Parathyroid adenoma (tissue), 2 donors: ENCODE results near the gene UBN1.
"Not testable (repeated sequence)": the region's sequence is repeated elsewhere in the genome, so short reads cannot be mapped to it uniquely, and the experiment has no call there.

ENCODE experiments used
- H2AFZ ChIP-seq: fragments of 300-600 bp; sonication (generic); one replicate; pipeline ENCODE4 v1.7.0; 2017; ENCODE audit warnings: antibody characterized with exemption, mild to moderate bottlenecking
- H3K27ac ChIP-seq: fragments of 300-600 bp; sonication (generic); one replicate; pipeline ENCODE4 v1.7.0; 2017
- H3K27me3 ChIP-seq: fragments of 300-600 bp; sonication (generic); one replicate; pipeline ENCODE4 v1.7.0; 2017; ENCODE audit warnings: low read length; ENCODE audit not compliant: control insufficient read depth, insufficient read depth
- H3K36me3 ChIP-seq: fragments of 300-600 bp; sonication (generic); one replicate; pipeline ENCODE4 v1.7.0; 2017; ENCODE audit warnings: low read length; ENCODE audit not compliant: control insufficient read depth, insufficient read depth
- H3K4me1 ChIP-seq: fragments of 300-600 bp; sonication (generic); one replicate; pipeline ENCODE4 v1.7.0; 2017; ENCODE audit warnings: control low read depth
- H3K4me2 ChIP-seq: fragments of 300-600 bp; sonication (generic); one replicate; pipeline ENCODE4 v1.7.0; 2017; ENCODE audit warnings: low read length
- H3K4me3 ChIP-seq: fragments of 300-600 bp; sonication (generic); one replicate; pipeline ENCODE4 v1.7.0; 2017; ENCODE audit warnings: low read depth, low read length
- H3K79me2 ChIP-seq: fragments of 300-600 bp; sonication (generic); one replicate; pipeline ENCODE4 v1.7.0; 2017; ENCODE audit warnings: control low read depth
- H3K9ac ChIP-seq: fragments of 300-600 bp; sonication (generic); one replicate; pipeline ENCODE4 v1.7.0; 2017; ENCODE audit warnings: mild to moderate bottlenecking
- H3K9me3 ChIP-seq: fragments of 300-600 bp; sonication (generic); one replicate; pipeline ENCODE4 v1.7.0; 2017; ENCODE audit warnings: low read length; ENCODE audit not compliant: control insufficient read depth
- CTCF ChIP-seq: fragments of 300-600 bp; sonication (generic); IDR thresholded peaks from one replicate; pipeline ENCODE4 v1.7.0; 2017; ENCODE audit warnings: antibody characterized with exemption, mild to moderate bottlenecking
- donor health status: primary hyperparathyroidism.

The UBN1 gene

GRCh38 chr16:4926928-4927327 lies 79.6 kb downstream of the UBN1 start:
- Histone ChIP-seq H2AFZ (no peak overlapping the region), H3K27me3 (no peaks in the 10 kb centered on the region), H3K9ac (no peak overlapping the region), H3K4me1 (peaks cover 11% of the 10 kb centered on the region), H3K36me3 (no peaks in the 10 kb centered on the region), H3K4me3 (no peak overlapping the region), H3K27ac (no peak overlapping the region), H3K9me3 (no peaks in the 10 kb centered on the region), H3K4me2 (no peak overlapping the region), H3K79me2 (no peaks in the 10 kb centered on the region)
- no peak for TF ChIP-seq CTCF

- Histone ChIP-seq H3K4me3 (no peak overlapping the region), H3K36me3 (no peaks in the 10 kb centered on the region), H3K9me3 (no peaks in the 10 kb centered on the region), H3K27me3 (no peaks in the 10 kb centered on the region), H2AFZ (no peak overlapping the region), H3K79me2 (no peaks in the 10 kb centered on the region), H3K27ac (no peak overlapping the region), H3K4me1 (peaks cover 11% of the 10 kb centered on the region), H3K4me2 (no peak overlapping the region), H3K9ac (no peak overlapping the region)
- TF ChIP-seq CTCF = no peak
Measured at GRCh38 chr16:4927661-4928060, 80.4 kb downstream of the UBN1 start.

DNA sequence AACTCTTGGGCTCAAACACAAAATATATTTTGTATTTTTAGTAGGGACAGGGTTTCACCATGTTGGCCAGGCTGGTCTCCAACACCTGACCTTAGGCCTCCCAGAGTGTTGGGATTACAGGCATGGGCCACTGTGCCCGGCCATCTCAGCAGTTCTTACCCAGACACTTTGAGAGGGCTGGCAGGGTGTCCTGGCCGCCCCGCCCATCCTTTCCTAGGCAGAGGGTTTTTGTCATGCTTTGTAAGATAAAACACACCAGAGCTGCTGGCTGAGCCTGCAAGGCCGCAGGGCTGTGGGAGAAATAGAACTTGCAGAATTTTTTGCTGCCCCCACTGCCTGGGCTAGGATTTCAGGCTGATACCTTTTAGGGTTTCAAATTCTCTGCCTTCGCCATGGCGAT lies 80.9 kb downstream of the UBN1 start:
- Histone ChIP-seq H2AFZ (no peak overlapping the region), H3K4me2 (no peak overlapping the region), H3K9ac (no peak overlapping the region), H3K27me3 (no peaks in the 10 kb centered on the region), H3K4me1 (peaks cover 11% of the 10 kb centered on the region), H3K79me2 (no peaks in the 10 kb centered on the region), H3K4me3 (no peak overlapping the region), H3K9me3 (no peaks in the 10 kb centered on the region), H3K36me3 (no peaks in the 10 kb centered on the region), H3K27ac (no peak overlapping the region)
- no peak for TF ChIP-seq CTCF

DNA sequence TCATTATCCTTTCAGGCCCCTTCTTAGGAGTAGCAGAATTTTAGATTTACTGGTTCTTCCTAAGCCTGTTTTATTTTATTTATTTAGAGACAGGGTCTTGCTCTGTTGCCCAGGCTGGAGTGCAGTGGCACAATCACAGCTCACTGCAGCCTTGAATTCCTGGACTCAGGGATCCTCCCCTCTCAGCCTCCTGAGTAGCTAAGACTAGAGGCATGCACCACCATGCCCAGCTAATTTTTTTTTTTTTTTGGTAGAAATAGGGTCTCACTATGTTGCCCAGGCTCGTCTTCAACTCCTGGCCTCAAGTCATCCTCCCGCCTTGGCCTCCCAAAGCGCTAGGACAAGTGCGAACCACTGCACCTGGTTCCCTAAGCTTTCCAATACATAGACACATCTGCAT lies 82.3 kb downstream of the UBN1 start:
- H3K4me2 ChIP-seq = not testable (repeated sequence)

DNA sequence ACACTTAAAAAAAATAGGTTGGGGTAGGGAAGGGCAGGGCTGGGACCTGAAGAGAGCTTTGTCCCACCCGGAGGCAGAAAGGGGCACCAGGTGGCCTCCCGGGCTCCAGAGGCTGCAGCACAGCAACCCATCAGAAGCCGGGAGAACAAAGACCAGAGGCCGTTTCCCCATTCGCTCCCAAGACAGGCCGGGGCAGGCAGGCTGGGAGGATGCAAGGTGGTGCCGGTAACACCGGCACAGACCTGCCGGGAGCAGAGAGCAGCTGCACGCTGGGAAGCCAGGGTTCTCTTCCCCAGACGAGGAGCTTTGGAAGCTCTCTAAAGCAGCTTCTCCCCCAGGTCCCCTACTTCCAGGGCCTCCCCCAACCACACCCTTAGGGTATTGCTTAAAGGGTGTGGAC lies 84.1 kb downstream of the UBN1 start:
- no peaks in the 10 kb centered on the region for H3K27me3 ChIP-seq
- H3K36me3 ChIP-seq = no peaks in the 10 kb centered on the region
- no peak for TF ChIP-seq CTCF
- no peak overlapping the region for H3K27ac ChIP-seq
- H3K9ac ChIP-seq = no peak overlapping the region
- H3K9me3 ChIP-seq = no peaks in the 10 kb centered on the region
- no peaks in the 10 kb centered on the region for H3K4me1 ChIP-seq
- no peak overlapping the region for H2AFZ ChIP-seq
- no peaks in the 10 kb centered on the region for H3K79me2 ChIP-seq
- H3K4me2 ChIP-seq = no peak overlapping the region
- no peak overlapping the region for H3K4me3 ChIP-seq

More for the DNA sequence above, 82.3 kb downstream of the UBN1 start:
- not testable (repeated sequence) for H2AFZ ChIP-seq, H3K36me3 ChIP-seq, H3K27ac ChIP-seq, H3K9ac ChIP-seq, H3K4me3 ChIP-seq, H3K79me2 ChIP-seq, H3K9me3 ChIP-seq, H3K27me3 ChIP-seq
- peaks cover 11% of the 10 kb centered on the region for H3K4me1 ChIP-seq
